ENCODE measurements around the gene AMPD1. TPM values are rescaled to one million over a fixed set of nuclear protein-coding genes. Genes with fewer than 3 reads are reported as not detected.

AMPD1 gene
- total RNA-seq, 1 experiment from 2014 or later = not detected

DNA sequence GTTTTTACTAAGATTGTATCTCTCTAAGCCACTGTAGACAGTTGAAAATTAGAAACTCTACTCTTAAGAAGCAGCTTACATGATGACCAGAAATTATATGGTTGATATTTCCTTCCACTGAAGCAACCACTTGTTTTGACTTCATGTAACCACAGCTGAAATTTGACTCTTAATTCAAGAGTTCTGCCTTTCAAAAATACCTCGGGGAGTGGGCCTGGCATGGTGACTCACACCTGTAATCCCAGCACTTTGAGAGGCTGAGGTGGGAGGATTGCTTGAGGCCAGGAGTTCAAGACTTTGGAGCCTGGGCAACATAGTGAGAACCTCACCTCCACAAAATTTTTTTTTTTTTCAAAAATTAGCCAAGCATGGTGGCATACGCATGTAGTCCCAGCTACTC is 4.3 kb downstream of the AMPD1 start:
- Mint-ChIP-seq H3K4me1 (ENCODE audit: low read depth, unreplicated experiment) (no peaks in the 10 kb centered on the region), H3K9me3 (ENCODE audit: low read depth, unreplicated experiment) (no peaks in the 10 kb centered on the region), H3K27ac (ENCODE audit: unreplicated experiment) (no peak overlapping the region), H3K36me3 (ENCODE audit: insufficient read depth, unreplicated experiment) (no peaks in the 10 kb centered on the region), H3K4me3 (ENCODE audit: low read depth, unreplicated experiment) (no peak overlapping the region), H3K27me3 (ENCODE audit: unreplicated experiment) (peaks cover 49% of the 10 kb centered on the region)
- no TSS peak for BruUV-seq (replicated peaks)
- DNase-seq = no peak
- CTCF ChIA-PET = interaction anchor here (0.7 kb wide), 1 partner anchor 902 kb away, joined by 3 read pairs; no protein-coding TSS in a partner anchor
- intact Hi-C loops (cut with micrococcal nuclease; ENCODE audit: unreplicated experiment) = no loop called here
- TF ChIP-seq, protein P1, sequence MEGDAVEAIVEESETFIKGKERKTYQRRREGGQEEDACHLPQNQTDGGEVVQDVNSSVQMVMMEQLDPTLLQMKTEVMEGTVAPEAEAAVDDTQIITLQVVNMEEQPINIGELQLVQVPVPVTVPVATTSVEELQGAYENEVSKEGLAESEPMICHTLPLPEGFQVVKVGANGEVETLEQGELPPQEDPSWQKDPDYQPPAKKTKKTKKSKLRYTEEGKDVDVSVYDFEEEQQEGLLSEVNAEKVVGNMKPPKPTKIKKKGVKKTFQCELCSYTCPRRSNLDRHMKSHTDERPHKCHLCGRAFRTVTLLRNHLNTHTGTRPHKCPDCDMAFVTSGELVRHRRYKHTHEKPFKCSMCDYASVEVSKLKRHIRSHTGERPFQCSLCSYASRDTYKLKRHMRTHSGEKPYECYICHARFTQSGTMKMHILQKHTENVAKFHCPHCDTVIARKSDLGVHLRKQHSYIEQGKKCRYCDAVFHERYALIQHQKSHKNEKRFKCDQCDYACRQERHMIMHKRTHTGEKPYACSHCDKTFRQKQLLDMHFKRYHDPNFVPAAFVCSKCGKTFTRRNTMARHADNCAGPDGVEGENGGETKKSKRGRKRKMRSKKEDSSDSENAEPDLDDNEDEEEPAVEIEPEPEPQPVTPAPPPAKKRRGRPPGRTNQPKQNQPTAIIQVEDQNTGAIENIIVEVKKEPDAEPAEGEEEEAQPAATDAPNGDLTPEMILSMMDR (IDR thresholded peaks at IDR 0.05; ENCODE audit: unreplicated experiment) = no peak

DNA sequence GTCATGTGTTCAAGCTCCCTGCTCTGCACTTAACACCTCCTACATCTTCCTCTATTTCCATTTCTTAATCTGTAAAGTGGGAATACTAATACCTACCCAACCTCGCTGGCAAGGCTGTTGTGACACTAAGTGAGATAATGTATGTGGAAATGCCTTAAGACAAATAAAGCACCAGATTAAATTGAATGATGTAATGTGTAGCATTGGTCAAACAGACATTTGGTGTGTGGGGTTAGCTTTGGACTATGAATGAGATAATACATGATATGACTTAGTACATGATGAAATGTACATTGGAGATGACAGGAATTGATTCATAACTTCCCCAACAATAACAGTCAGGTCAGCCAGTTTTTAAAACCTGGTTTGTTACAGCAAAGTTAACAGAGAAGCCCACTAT is 5.2 kb downstream of the AMPD1 start:
- no TSS peak for BruUV-seq (replicated peaks)
- H3K27ac Mint-ChIP-seq (ENCODE audit: unreplicated experiment) = no peak overlapping the region
- CTCF ChIA-PET = interaction anchor here (0.5 kb wide), 1 partner anchor 287 kb away, joined by 3 read pairs; no protein-coding TSS in a partner anchor
- H3K4me3 Mint-ChIP-seq (ENCODE audit: low read depth, unreplicated experiment) = no peak overlapping the region
- TF ChIP-seq, protein P1 (IDR thresholded peaks at IDR 0.05; ENCODE audit: unreplicated experiment) = no peak
- H3K36me3 Mint-ChIP-seq (ENCODE audit: insufficient read depth, unreplicated experiment) = no peaks in the 10 kb centered on the region
- H3K4me1 Mint-ChIP-seq (ENCODE audit: low read depth, unreplicated experiment) = no peaks in the 10 kb centered on the region
- DNase-seq = no peak
- intact Hi-C loops (cut with micrococcal nuclease; ENCODE audit: unreplicated experiment) = no loop called here
- peaks cover 58% of the 10 kb centered on the region for H3K27me3 Mint-ChIP-seq (ENCODE audit: unreplicated experiment)
- H3K9me3 Mint-ChIP-seq (ENCODE audit: low read depth, unreplicated experiment) = no peaks in the 10 kb centered on the region

DNA sequence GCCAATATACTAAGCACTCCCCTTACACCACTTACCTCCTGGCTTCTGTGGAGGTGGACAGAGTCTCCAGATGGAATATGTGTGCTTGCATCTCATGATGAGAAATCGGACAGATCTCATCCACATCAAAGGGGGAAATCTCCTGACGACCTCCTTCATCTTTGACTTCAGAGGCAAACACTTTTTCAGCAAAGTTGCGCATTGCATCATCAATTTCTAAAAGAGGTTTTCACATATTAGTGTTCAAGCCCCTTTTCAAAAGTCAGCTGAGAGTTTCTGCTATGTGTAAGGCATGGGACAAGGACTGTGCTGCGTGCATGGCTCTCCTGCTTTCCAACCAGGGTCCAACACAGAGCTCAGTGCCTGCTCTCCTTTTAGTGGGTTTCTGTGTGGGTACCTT is 6.8 kb downstream of the AMPD1 start:
- H3K4me1 Mint-ChIP-seq (ENCODE audit: low read depth, unreplicated experiment) = no peaks in the 10 kb centered on the region
- intact Hi-C loops (cut with micrococcal nuclease; ENCODE audit: unreplicated experiment) = no loop called here
- H3K36me3 Mint-ChIP-seq (ENCODE audit: insufficient read depth, unreplicated experiment) = no peaks in the 10 kb centered on the region
- TF ChIP-seq, protein P1 (IDR thresholded peaks at IDR 0.05; ENCODE audit: unreplicated experiment) = no peak
- H3K4me3 Mint-ChIP-seq (ENCODE audit: low read depth, unreplicated experiment) = no peak overlapping the region
- H3K27ac Mint-ChIP-seq (ENCODE audit: unreplicated experiment) = no peak overlapping the region
- H3K9me3 Mint-ChIP-seq (ENCODE audit: low read depth, unreplicated experiment) = no peaks in the 10 kb centered on the region
- peaks cover 70% of the 10 kb centered on the region for H3K27me3 Mint-ChIP-seq (ENCODE audit: unreplicated experiment)
- no peak for DNase-seq
- CTCF ChIA-PET = no interaction called here
- BruUV-seq (replicated peaks) = no TSS peak

DNA sequence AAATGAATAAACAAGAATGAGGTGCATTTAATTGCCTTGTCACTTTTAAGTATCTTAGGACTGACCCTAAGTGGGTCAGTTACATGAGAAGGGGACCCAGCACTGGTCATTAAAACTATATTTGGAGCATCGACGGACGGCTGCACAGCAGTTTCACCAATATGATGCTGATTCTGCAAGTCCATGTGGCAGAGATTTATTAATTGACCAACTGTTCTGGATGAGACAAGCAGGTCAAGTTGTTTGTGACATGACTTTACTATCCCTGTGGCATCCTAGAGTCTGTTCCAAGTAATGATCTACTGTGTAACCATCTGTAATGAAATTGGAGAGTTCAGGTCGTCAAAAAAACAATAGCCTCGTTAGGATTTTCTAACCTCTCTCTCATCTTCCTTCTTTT is 9.5 kb downstream of the AMPD1 start:
- TF ChIP-seq, protein P1 (IDR thresholded peaks at IDR 0.05; ENCODE audit: unreplicated experiment) = no peak
- Mint-ChIP-seq H3K27ac (ENCODE audit: unreplicated experiment) (no peak overlapping the region), H3K27me3 (ENCODE audit: unreplicated experiment) (peaks cover 79% of the 10 kb centered on the region), H3K4me3 (ENCODE audit: low read depth, unreplicated experiment) (no peak overlapping the region), H3K9me3 (ENCODE audit: low read depth, unreplicated experiment) (no peaks in the 10 kb centered on the region), H3K36me3 (ENCODE audit: insufficient read depth, unreplicated experiment) (no peaks in the 10 kb centered on the region), H3K4me1 (ENCODE audit: low read depth, unreplicated experiment) (no peaks in the 10 kb centered on the region)
- DNase-seq = no peak
- no TSS peak for BruUV-seq (replicated peaks)
- CTCF ChIA-PET = no interaction called here
- intact Hi-C loops (cut with micrococcal nuclease; ENCODE audit: unreplicated experiment) = no loop called here
